ENCODE data around the gene SLC30A9. TPM values are rescaled to one million over a fixed set of nuclear protein-coding genes. Genes with fewer than 3 reads are reported as not detected.

SLC30A9 gene
- total and polyA plus RNA-seq, 2 donors (not counting 1 experiment from before 2014, with no cell fraction given) = 56.5 to 65.2 TPM

GRCh38 chr4:42018451-42018850 is 28.1 kb downstream of the SLC30A9 start:
- no peak for TF ChIP-seq EZH2 (IDR thresholded peaks at IDR 0.05; ENCODE audit: low read length, missing control alignments)
- no peak for TF ChIP-seq CTCF (conservative IDR thresholded peaks at IDR 0.05 in 1 of 2, IDR thresholded peaks at IDR 0.05 in 1 of 2; ENCODE audit: low read depth in 1 of 2, low read length in 2 of 2)
- Histone ChIP-seq H3K9me3 (ENCODE audit: control insufficient read depth, insufficient read depth, low read depth, low read length) (no peaks in the 10 kb centered on the region), H4K20me1 (ENCODE audit: control insufficient read depth, extremely low read depth, insufficient read depth, low read length) (no peaks in the 10 kb centered on the region), H2AFZ (ENCODE audit: low read length) (no peak overlapping the region), H3K4me1 (ENCODE audit: control insufficient read depth, extremely low read depth, insufficient read depth, low read length) (no peaks in the 10 kb centered on the region), H3K36me3 (ENCODE audit: control insufficient read depth, insufficient read depth, low read length) (peaks cover 2% of the 10 kb centered on the region), H3K4me3 (replicated peaks in 1 of 4; ENCODE audit: control extremely low read depth in 1 of 4, insufficient read depth in 1 of 4, low read depth in 3 of 4, low read length in 4 of 4) (no peak overlapping the region), H3K79me2 (ENCODE audit: control insufficient read depth, insufficient read depth, low read length) (peaks cover 5% of the 10 kb centered on the region), H3K4me2 (ENCODE audit: extremely low read depth, insufficient read depth, low read length) (no peak overlapping the region), H3K9ac (ENCODE audit: insufficient read depth, low read length) (no peak overlapping the region), H3K27ac (ENCODE audit: insufficient read depth, low read length) (no peak overlapping the region), H3K27me3 (ENCODE audit: control insufficient read depth, insufficient read depth, low read length) (no peaks in the 10 kb centered on the region)
- peak; percentile 8 to 36 for DNase-seq (ENCODE audit: low read depth in 2 of 2)

DNA sequence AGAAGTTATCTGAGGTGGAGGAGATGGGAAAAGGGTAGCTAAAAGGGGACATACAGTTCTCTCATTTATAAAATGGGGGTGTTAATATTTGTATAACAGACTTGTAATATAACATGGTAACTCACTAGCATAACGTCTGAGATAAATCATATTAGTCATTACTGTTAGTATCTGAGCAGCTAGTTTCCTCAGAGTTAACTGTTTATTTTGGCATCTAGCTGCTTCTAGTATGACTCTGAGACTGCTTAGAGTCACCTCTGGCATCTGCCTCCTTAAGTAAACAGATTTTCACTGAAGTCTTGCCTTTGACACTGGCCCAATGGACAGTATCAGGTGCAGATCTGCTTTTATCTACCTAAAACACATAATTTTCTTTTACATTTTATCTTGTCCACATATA is 58.1 kb downstream of the SLC30A9 start:
- no peak overlapping the region for H3K4me3 ChIP-seq (replicated peaks in 1 of 4; ENCODE audit: control extremely low read depth in 1 of 4, insufficient read depth in 1 of 4, low read depth in 3 of 4, low read length in 4 of 4)
- no peak overlapping the region for H2AFZ ChIP-seq (ENCODE audit: low read length)
- DNase-seq (ENCODE audit: low read depth in 2 of 2) = peak; percentile 85 to 89
- H3K4me1 ChIP-seq (ENCODE audit: control insufficient read depth, extremely low read depth, insufficient read depth, low read length) = no peaks in the 10 kb centered on the region
- no peaks in the 10 kb centered on the region for H3K9me3 ChIP-seq (ENCODE audit: control insufficient read depth, insufficient read depth, low read depth, low read length)
- H3K9ac ChIP-seq (ENCODE audit: insufficient read depth, low read length) = no peak overlapping the region
- H3K4me2 ChIP-seq (ENCODE audit: extremely low read depth, insufficient read depth, low read length) = no peak overlapping the region
- H3K27me3 ChIP-seq (ENCODE audit: control insufficient read depth, insufficient read depth, low read length) = no peaks in the 10 kb centered on the region
- no peaks in the 10 kb centered on the region for H4K20me1 ChIP-seq (ENCODE audit: control insufficient read depth, extremely low read depth, insufficient read depth, low read length)
- TF ChIP-seq EZH2 (IDR thresholded peaks at IDR 0.05; ENCODE audit: low read length, missing control alignments) (no peak), CTCF (conservative IDR thresholded peaks at IDR 0.05 in 1 of 2, IDR thresholded peaks at IDR 0.05 in 1 of 2; ENCODE audit: low read depth in 1 of 2, low read length in 2 of 2) (no peak)
- H3K27ac ChIP-seq (ENCODE audit: insufficient read depth, low read length) = no peak overlapping the region
- no peaks in the 10 kb centered on the region for H3K36me3 ChIP-seq (ENCODE audit: control insufficient read depth, insufficient read depth, low read length)
- no peaks in the 10 kb centered on the region for H3K79me2 ChIP-seq (ENCODE audit: control insufficient read depth, insufficient read depth, low read length)

DNA sequence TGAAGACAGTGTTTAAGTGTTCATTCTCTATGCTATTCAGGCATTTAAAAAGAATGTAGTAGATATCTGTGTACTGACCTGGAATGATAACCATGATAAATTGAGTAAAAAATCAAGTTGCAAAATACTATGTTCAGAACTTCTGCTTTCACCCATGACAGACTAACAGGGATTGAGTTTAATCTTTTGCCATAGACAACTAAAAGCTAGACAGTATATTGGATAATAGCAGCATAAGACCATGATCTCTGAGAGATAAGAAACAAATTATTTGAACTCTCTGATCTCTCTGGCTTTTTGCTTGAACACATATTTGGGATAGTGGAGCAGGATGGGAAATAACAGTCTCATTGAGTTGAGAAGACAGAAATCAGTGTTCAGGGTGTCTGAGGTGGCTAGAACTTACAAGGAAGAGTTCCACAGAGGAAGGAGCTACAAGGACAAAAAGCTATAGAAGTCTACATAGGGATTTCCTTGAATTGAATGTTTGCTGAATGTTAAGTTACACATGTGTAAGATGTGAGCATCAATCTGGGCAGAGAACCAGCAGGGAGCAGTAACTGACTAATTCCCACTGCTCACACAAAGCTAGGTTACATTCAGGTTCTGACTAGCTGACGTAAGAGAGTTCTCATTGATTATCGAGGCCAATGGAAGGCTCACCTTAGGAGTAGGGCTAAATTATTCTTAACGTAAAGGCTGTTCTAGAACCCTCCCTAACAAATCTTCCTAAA is 60.4 kb downstream of the SLC30A9 start:
- peak; percentile 5 to 7 for DNase-seq (ENCODE audit: low read depth in 2 of 2)
- no peaks in the 10 kb centered on the region for H3K27me3 ChIP-seq (ENCODE audit: control insufficient read depth, insufficient read depth, low read length)
- H4K20me1 ChIP-seq (ENCODE audit: control insufficient read depth, extremely low read depth, insufficient read depth, low read length) = no peaks in the 10 kb centered on the region
- H3K4me1 ChIP-seq (ENCODE audit: control insufficient read depth, extremely low read depth, insufficient read depth, low read length) = no peaks in the 10 kb centered on the region
- H3K4me2 ChIP-seq (ENCODE audit: extremely low read depth, insufficient read depth, low read length) = no peak overlapping the region
- no peaks in the 10 kb centered on the region for H3K79me2 ChIP-seq (ENCODE audit: control insufficient read depth, insufficient read depth, low read length)
- H3K4me3 ChIP-seq (replicated peaks in 1 of 4; ENCODE audit: control extremely low read depth in 1 of 4, insufficient read depth in 1 of 4, low read depth in 3 of 4, low read length in 4 of 4) = no peak overlapping the region
- H3K9ac ChIP-seq (ENCODE audit: insufficient read depth, low read length) = no peak overlapping the region
- H3K36me3 ChIP-seq (ENCODE audit: control insufficient read depth, insufficient read depth, low read length) = no peaks in the 10 kb centered on the region
- no peak overlapping the region for H3K27ac ChIP-seq (ENCODE audit: insufficient read depth, low read length)
- no peak overlapping the region for H2AFZ ChIP-seq (ENCODE audit: low read length)
- no peak for TF ChIP-seq CTCF (conservative IDR thresholded peaks at IDR 0.05 in 1 of 2, IDR thresholded peaks at IDR 0.05 in 1 of 2; ENCODE audit: low read depth in 1 of 2, low read length in 2 of 2)
- no peak for TF ChIP-seq EZH2 (IDR thresholded peaks at IDR 0.05; ENCODE audit: low read length, missing control alignments)
- no peaks in the 10 kb centered on the region for H3K9me3 ChIP-seq (ENCODE audit: control insufficient read depth, insufficient read depth, low read depth, low read length)

Measured in fibroblast of lung (primary cell).